GM21825 (cell line): ENCODE measurements around the gene C12orf42.

Experiments
- ATAC-seq: cut with Tn5 transposase; IDR thresholded peaks from one replicate; pipeline ENCODE4 v1.9.1; 2021; ENCODE audit warnings: mild to moderate bottlenecking, moderate library complexity; ENCODE audit not compliant: unreplicated experiment

The C12orf42 gene

DNA sequence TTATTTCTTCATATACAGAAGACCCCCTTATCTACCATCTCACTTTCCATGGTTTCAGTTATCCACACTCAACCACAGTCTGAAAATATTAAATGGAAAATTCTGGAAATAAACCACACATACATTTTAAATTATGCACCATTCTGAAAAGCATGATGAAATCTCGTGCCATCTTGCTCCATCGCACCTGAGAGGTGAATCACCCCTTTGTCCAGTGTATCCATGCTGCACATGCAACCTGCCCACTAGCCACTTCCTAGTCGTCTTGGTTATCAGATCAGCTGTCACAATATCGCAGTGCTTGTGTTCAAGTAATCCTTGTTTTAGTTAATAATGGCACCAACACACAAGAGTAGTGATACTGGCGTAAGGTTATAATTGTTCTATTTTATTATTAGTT lies 145.7 kb downstream of the C12orf42 start:
- no peak for ATAC-seq

DNA sequence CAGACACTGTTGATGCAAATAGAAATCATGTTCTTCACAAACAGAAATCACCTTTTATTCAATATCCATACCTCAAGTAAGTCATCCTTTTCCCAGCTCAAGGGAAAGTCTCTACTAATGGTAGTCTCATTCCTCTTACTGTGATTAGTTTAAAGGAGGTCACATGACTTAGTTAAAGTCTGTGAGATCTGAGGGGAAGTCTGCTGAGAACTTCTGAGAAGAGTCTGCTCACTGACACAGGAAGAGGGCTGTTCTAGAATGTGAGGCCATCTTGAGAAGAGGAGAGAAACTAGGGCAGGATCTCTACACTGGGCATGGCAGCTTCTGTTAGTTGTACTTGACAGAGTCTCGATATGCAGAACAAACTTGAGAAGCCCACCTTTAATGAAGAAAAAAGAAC lies 146.8 kb downstream of the C12orf42 start:
- ATAC-seq = no peak

- ATAC-seq = no peak
Observed at GRCh38 chr12:103336940-103337339, 158.8 kb downstream of the C12orf42 start.

- no peak for ATAC-seq
Observed at GRCh38 chr12:103334466-103334865, 161.3 kb downstream of the C12orf42 start.

- no peak for ATAC-seq
Observed at GRCh38 chr12:103333676-103334075, 162.1 kb downstream of the C12orf42 start.

DNA sequence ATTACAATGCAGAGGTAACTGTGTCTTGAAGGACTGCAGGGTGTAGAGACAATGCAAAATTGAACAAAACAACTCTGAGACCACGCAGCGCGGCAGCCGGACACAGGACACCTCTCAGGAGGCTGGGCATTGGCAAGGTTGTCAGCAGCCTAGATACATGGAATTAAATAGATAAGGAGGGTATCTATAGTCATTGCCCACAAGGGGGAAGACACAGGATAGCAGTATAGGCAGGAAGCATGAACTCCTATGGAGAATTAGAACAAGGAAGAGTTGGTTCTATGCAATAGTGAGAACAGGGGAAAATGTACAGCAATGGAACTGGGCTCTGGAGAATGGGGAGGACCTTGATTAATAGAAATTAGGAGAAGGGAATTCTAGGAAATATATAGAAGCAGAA lies 164.1 kb downstream of the C12orf42 start:
- ATAC-seq = no peak

DNA sequence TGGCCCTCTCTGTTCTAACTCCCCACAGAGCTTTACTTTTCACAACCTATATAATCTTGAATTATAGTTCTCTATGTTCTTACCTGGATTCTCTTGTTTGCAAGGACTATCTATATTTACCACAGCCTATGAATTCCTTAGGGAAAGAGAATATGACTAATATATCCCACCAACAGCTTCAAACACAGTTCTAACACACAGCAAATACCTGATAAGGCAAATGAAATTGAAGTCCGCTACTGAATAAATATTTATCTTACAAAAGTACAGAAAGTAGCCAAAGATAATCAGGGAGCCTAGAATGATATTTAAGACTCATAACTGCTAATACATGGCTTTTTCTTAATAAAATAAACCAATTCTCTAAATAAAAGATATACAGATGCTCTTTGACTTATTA lies 165.1 kb downstream of the C12orf42 start:
- ATAC-seq = no peak

- no peak for ATAC-seq
Observed at GRCh38 chr12:103327676-103328075, 168.1 kb downstream of the C12orf42 start.

DNA sequence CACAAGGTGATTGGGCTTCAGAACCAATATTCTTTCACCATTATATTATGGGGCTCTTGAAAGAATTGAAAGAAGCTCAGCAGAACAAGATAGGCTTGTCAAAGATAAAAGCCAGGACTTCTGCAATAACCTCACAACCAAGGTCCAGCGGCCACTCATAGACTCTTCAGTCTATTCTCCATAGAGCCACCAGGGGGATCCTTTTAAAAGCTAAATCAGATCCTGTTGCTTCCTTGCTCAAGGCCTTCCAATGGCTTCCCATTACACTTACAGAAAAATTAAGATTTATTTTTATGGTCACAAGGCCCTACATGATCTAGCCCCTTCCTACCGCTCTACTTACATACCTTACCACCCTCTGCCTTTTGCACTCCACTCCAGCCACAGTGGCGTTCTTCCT lies 169.6 kb downstream of the C12orf42 start:
- ATAC-seq = no peak

DNA sequence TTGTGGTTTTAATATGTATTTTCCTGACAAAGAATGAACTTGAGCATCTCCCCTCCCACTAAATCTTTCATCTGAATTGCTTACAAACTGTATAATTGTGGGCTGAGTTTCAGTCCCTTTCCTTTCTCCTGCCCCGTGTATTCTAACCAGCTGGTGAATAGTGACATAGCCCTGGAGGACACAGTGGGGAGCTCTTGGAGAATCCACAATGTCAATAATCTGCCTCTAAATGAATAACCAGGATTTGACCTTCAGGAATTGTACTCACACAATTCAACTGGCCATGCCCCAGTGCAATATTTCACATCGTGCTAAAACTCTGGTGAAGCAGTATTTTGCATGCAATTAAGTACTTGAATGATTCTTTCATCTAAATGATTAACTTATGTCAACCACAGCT lies 177.2 kb downstream of the C12orf42 start:
- no peak for ATAC-seq

DNA sequence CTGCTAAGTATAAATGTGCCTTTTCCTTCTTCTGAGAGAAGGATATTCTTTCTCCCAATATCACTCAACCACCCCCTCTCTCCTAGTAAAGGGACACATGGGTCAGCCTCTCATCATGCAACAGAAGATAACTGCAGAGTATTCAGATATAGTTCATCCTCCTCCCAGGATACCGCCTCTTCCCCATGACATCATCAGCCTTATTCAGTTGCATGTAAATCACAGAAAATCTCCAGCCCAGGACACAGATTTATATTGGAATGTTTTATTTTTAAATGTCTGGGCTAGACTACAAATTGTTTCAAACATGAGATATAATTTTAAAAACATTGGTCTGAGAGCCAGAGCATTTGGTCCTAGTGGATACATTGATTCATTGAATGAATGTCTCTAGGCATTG lies 178.5 kb downstream of the C12orf42 start:
- no peak for ATAC-seq

- no peak for ATAC-seq
Observed at GRCh38 chr12:103314786-103315185, 181.0 kb downstream of the C12orf42 start.

DNA sequence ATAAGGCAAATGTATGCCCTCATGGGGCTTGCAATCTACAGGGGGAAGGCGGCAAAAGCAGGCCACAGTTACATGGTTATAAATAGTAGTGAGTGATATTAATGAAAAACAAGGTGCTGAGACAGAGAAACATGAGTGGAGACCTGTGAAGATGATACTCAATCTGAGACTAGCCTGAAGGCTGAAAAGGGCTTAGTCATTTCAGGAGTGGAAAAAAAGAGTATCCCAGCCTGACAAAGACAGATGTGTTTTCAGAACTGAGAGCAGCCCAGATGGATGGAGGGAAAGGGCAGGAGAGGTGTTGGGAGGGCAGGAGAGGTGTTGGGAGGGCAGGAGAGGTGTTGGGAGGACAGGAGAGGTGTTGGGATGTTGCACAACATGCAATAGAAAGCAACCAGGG lies 181.9 kb downstream of the C12orf42 start:
- no peak for ATAC-seq

- ATAC-seq = no peak
Observed at GRCh38 chr12:103312742-103313354, 182.9 kb downstream of the C12orf42 start.

- no peak for ATAC-seq
Observed at GRCh38 chr12:103310546-103311270, 185.1 kb downstream of the C12orf42 start.

GRCh38 chr12:103308396-103308795 lies 187.4 kb downstream of the C12orf42 start:
- no peak for ATAC-seq

GRCh38 chr12:103303484-103303883 lies 192.3 kb downstream of the C12orf42 start:
- ATAC-seq = no peak

- ATAC-seq = no peak
Observed at GRCh38 chr12:103301642-103302591, 193.9 kb downstream of the C12orf42 start.

DNA sequence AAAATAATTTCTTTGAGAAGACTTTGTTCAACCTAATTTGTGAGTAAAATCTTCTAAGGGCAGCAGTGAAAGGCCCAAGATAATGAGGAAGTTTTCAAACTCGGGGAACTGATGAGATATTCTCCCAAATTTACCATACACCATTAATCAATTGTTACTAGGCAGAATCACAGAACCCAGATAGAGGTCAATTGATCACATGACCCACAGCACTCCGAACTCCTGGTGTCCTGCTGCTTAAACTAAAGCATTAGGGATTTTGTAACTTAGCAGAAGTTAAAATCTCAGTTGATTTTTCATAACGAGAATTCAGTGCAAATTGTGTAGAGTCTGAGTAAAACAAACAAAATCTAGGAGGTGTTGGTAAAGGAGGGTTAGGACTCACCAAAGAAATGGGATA lies 207.8 kb downstream of the C12orf42 start:
- ATAC-seq = no peak

GRCh38 chr12:103282124-103282523 lies 213.6 kb downstream of the C12orf42 start:
- ATAC-seq = no peak

DNA sequence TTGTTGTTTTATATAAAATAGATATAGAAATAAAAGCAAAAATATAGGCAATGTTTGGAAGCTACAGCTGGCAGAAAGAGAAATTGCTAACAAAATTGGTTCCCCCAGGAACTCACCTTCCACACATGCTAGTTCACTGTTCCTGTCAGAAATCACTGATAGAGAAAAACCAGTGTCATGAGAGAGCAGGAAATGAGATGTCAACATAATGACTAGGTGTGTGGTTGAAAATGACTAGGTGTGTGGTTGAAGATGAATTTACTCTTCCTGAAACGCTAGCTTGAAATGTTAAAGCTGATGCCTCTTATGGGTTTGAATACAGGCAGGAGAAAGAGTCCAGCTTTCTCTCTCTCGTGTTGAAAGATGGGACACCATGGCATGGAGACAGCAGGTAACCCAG lies 216.3 kb downstream of the C12orf42 start:
- ATAC-seq = peak; percentile 92

DNA sequence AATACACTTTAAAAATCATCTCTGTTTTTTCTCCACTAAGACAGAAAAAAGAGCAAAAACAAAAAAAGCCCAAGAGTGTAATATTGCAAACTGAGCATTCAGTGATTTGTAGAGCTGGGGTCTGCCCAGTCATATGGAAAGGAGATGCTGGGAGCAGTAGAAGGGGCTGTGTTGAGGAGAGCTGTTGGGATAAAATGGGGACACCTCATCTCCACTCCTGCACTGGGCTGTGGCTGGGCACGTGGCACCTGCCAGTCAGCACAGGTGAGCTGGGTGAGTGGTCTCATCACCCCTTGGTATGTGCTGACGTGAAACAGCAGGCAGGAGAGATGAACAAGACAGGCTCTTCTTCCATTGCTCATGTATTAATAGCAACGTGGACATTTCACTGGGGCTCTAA lies 217.4 kb downstream of the C12orf42 start:
- no peak for ATAC-seq
